GM19467 (cell line): Measurements from ENCODE around the gene PERCC1.

Experiments
- ATAC-seq: cut with Tn5 transposase; IDR thresholded peaks from one replicate; pipeline ENCODE4 v1.9.1; 2021; ENCODE audit warnings: mild to moderate bottlenecking, moderate library complexity; ENCODE audit not compliant: unreplicated experiment

Gene PERCC1

DNA sequence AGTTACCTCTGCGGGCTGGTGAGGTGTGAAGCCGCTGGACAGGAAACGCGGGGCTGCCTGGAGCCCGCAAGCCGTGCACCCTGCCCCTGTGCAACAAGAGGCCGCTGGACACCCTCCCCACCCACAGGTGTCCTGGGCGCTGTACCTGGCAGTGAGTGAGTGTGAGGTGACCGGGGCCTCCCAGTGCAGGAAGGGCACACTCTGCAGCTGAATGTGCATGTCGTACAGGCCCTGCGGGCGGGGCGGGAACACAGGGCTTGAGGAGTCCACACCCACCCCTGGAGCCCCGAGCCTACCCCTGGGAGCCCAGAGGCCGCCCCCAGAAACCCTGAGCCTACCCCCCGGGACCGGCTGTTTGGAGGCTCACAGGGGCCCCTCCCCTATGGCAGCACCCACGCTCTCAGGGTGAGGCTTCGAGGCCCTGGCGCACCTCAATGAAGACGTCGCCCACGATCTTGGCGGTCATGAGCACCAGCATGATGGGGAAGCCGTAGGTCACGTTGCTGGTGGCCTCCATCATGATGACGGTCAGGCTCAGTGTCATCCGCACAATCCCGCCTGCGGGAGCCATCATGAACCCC lies 17.7 kb downstream of the PERCC1 start:
- no peak for ATAC-seq

GRCh38 chr16:1449201-1449788 lies 18.4 kb downstream of the PERCC1 start:
- ATAC-seq, result no peak

DNA sequence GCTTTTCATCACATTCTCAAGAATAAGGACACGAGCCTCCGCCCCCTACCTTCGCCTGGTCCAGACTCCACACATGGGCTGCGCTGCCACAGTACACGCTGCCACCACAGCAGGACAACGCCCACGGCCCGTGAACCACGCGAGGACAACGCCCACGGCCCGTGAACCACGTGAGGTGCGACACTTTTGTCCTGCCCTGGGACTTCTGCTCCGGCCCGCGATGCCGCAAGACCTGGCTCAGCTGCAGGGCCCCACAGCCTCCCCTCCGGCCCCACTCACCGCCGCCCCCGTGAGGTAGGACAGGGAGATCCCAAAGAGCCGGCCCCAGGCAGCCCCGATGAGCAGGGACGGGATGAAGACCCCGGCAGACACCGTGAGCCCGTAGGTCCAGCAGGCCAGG lies 19.3 kb downstream of the PERCC1 start:
- no peak for ATAC-seq

GRCh38 chr16:1450841-1451240 lies 20.0 kb downstream of the PERCC1 start:
- ATAC-seq, result no peak

DNA sequence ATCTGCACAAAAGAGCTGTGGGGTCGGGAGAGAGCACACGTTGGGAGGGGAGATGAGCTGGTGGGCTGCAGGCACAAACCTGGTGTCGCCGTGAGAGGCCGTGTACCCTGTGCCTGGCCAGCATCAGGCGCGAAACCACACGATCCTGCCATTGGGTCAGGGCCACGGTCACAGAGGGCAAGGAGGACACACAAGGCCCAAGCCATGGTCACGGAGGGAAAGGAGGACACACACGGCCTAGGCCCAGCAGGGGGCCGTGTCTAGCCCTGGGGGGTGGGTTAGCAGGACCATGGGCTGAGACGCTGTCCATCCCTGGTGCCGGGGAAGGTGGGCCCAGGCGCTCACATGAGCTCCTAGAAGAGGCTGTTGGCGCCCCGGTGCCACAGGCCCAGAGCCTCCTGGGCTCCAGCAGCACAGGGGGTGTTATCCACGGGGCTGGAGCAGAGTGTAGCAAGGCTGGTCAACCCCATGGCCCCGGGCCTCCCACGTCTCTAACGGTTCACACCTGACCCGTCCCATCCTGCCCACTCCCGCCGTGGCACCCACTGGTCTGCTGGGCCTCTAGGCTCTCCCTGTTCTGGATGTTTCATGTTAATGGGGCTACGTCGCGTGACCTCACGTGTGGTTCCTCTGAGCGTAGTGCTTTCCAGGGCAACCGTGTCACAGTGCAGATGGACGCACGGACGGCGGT lies 21.0 kb downstream of the PERCC1 start:
- no peak for ATAC-seq

GRCh38 chr16:1452530-1452929 lies 21.7 kb downstream of the PERCC1 start:
- no peak for ATAC-seq

DNA sequence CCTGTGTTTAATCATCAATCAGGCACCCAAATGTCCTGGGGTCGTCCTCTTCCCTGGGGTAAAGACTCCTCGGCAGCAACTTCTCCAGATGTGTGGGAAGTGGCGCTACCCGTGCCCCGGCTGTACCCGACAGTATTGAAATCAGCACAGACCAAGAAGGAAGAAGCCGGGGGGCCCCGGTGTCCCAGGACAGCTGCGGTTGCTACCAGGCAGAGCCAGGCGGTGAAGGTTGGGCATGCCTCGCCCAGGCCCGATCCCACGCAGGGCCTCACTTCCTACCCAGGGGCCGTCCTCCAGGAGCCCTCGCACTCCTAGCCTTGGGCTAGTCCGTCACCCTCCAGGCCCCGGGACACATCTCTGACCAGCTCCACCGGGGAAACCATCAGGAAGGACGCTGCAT lies 22.4 kb downstream of the PERCC1 start:
- ATAC-seq, result no peak

- no peak for ATAC-seq
These were observed 23.7 kb downstream of the PERCC1 start for GRCh38 chr16:1454561-1454960.

GRCh38 chr16:1455190-1456171 lies 24.6 kb downstream of the PERCC1 start:
- ATAC-seq, result no peak

- ATAC-seq, result no peak
These were observed 26.1 kb downstream of the PERCC1 start for GRCh38 chr16:1456951-1457350.

DNA sequence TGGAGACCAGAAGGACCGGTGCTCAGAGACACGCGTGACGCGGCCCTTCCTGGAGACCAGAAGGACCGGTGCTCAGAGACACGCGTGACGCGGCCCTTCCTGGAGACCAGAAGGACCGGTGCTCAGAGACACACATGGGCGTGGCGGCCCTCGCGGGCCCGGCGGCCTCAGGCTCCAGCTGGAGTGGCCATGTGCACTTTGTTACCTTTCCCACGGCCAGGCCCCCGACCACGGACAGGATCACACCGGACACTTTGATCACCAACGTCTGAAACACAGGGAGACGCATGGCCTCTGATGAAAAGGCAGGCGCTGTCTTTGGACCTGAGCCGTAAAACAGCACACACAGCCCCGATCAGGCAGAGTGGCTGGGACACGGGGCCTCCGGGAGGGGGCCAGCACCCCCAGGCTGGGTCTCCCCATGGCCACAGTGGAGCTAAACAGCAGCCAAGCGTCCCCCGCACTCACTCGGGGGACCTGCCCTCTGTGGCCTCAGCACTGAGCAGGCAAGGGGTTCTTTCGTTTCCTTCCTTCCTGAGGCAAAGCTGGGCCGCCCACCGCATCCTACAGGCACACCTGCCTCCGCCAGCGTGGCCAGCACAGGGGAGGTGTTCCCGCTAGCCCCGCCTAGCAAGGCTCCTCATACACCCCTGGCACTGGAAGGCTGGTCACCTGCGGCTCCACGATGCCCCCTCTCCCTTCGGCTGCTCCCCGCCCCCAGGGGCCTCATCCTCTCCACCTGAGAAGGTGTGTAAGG lies 26.8 kb downstream of the PERCC1 start:
- ATAC-seq, result no peak

- ATAC-seq, result no peak
These were observed 27.6 kb downstream of the PERCC1 start for GRCh38 chr16:1458336-1458976.

GRCh38 chr16:1458977-1459341 lies 28.1 kb downstream of the PERCC1 start:
- no peak for ATAC-seq

GRCh38 chr16:1459967-1460366 lies 29.1 kb downstream of the PERCC1 start:
- ATAC-seq, result no peak

GRCh38 chr16:1460602-1461138 lies 29.8 kb downstream of the PERCC1 start:
- ATAC-seq, result no peak

GRCh38 chr16:1461146-1461545 lies 30.3 kb downstream of the PERCC1 start:
- no peak for ATAC-seq

DNA sequence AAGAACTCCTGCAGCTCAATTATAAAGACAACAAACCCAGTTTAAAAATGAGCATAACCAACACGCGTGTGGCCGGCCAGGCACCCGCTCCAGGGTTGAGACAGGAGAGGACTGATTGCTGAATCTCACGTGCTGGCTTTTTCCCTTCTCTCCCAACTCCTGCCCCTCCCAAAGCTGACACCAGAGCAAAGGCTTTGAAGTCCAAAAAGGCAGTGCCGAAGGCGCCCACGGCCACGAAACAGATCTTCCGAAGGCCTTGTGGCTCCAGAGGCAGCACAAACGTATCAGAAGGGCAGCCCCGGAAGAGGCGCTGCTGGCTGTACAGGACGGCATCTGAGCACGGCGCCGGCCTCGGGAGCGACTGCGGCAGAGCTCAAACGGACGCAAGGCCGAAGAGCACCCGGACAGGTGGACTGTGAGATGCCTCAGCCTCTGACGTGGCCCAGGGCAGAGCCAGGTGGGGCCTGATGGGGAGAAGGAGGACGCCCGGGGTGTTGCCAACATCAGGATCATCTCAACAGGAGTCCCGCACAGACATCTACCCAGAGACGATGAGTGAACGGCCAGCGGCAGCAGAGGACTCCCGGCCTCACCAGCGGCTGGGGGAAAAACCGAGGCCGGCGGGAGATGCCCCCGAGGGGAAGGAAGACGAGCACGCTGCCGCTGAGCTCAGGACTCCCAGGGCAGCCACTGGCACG lies 33.5 kb downstream of the PERCC1 start:
- ATAC-seq, result no peak

DNA sequence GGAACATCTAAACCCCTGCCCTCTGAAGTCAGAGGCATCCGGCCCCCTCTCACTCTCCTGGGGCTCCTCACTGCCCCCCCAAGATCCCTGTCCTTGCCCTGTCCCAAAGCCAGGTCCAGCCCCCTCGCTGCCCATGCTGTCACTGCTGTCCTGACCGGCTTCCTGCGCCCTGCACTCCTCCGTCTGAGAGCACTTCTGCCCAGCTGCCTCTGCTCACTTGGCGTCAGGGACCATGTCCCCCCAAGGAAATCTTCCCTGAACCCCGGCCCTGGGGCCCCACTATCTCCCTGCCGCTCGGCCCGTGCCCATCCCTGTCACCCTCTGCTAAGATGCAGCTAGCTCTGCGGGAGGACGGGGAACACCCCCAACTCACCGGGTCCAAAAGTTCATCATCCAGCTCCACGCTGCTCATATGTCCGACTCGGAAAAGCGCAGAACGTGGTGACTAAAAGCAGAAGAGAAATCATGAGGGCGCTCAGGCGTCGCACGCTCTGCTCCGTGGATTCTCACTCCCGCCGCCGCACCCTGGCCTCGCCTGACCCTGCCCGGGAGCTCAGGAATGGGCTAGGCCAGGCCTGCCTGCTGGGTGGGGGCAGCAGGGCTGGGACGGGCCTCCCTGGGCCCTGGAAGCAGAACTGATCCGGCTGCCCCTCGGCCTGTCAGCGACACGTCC lies 34.2 kb downstream of the PERCC1 start:
- ATAC-seq, result no peak

DNA sequence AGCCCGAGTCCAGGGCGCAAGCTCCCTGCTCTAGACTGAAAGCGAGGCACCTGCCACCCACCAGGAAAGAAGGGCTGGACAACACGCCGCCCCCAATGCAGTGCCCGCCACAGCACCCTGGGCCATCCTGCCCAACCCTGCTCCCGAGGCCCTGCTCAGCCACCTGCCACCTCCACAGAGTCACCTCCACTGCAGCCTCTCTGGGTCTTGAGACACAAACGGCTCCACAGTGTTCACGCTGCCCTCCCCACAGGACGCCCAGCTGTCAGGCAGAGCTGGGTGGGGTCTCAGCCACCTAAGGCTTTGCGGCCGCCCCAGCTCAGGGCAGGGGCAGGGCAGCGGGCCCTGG lies 34.7 kb downstream of the PERCC1 start:
- ATAC-seq, result no peak
